ENCODE data around the gene SLX4. TPM values are rescaled to one million over a fixed set of nuclear protein-coding genes. Genes with fewer than 3 reads are reported as not detected.
"Not testable (repeated sequence)": the region's sequence is repeated elsewhere in the genome, so short reads cannot be mapped to it uniquely, and the experiment has no call there.

SLX4 gene
- total RNA-seq, 1 donor from 2014 or later, result 14.1 TPM

GRCh38 chr16:3609895-3610697, 1.3 kb downstream of the SLX4 start:
- H3K27me3 Mint-ChIP-seq (ENCODE audit: unreplicated experiment), result peaks cover 6% of the 10 kb centered on the region
- TF ChIP-seq CTCF (IDR thresholded peaks at IDR 0.05; ENCODE audit: partially characterized antibody, unreplicated experiment), result no peak
- H3K4me1 Mint-ChIP-seq (ENCODE audit: low read depth, unreplicated experiment), result peaks cover 12% of the 10 kb centered on the region
- DNase-seq, result no peak
- H3K9me3 Mint-ChIP-seq (ENCODE audit: unreplicated experiment), result no peaks in the 10 kb centered on the region
- no peaks in the 10 kb centered on the region for H3K36me3 Mint-ChIP-seq (ENCODE audit: unreplicated experiment)
- no peak overlapping the region for H3K27ac Mint-ChIP-seq (ENCODE audit: unreplicated experiment)
- peak overlapping the region; percentile 94 for H3K4me3 Mint-ChIP-seq (ENCODE audit: unreplicated experiment)

- H3K4me3 Mint-ChIP-seq (ENCODE audit: unreplicated experiment); H3K36me3 Mint-ChIP-seq (ENCODE audit: unreplicated experiment); H3K9me3 Mint-ChIP-seq (ENCODE audit: unreplicated experiment); H3K27me3 Mint-ChIP-seq (ENCODE audit: unreplicated experiment); H3K27ac Mint-ChIP-seq (ENCODE audit: unreplicated experiment); DNase-seq: not testable (repeated sequence)
- peaks cover 12% of the 10 kb centered on the region for H3K4me1 Mint-ChIP-seq (ENCODE audit: low read depth, unreplicated experiment)
Measured at GRCh38 chr16:3608976-3609375, 2.4 kb downstream of the SLX4 start.

GRCh38 chr16:3608069-3608468, 3.3 kb downstream of the SLX4 start:
- no peak for TF ChIP-seq CTCF (IDR thresholded peaks at IDR 0.05; ENCODE audit: partially characterized antibody, unreplicated experiment)
- DNase-seq, result no peak
- Mint-ChIP-seq H3K4me1 (ENCODE audit: low read depth, unreplicated experiment) (peaks cover 10% of the 10 kb centered on the region), H3K4me3 (ENCODE audit: unreplicated experiment) (no peak overlapping the region), H3K27ac (ENCODE audit: unreplicated experiment) (no peak overlapping the region), H3K36me3 (ENCODE audit: unreplicated experiment) (peaks cover 5% of the 10 kb centered on the region), H3K9me3 (ENCODE audit: unreplicated experiment) (no peaks in the 10 kb centered on the region), H3K27me3 (ENCODE audit: unreplicated experiment) (peaks cover 5% of the 10 kb centered on the region)

GRCh38 chr16:3607634-3608033, 3.8 kb downstream of the SLX4 start:
- DNase-seq, result no peak
- Mint-ChIP-seq H3K4me1 (ENCODE audit: low read depth, unreplicated experiment) (peaks cover 8% of the 10 kb centered on the region), H3K27me3 (ENCODE audit: unreplicated experiment) (peaks cover 5% of the 10 kb centered on the region), H3K36me3 (ENCODE audit: unreplicated experiment) (peaks cover 5% of the 10 kb centered on the region), H3K27ac (ENCODE audit: unreplicated experiment) (no peak overlapping the region), H3K4me3 (ENCODE audit: unreplicated experiment) (no peak overlapping the region), H3K9me3 (ENCODE audit: unreplicated experiment) (no peaks in the 10 kb centered on the region)
- no peak for TF ChIP-seq CTCF (IDR thresholded peaks at IDR 0.05; ENCODE audit: partially characterized antibody, unreplicated experiment)

DNA sequence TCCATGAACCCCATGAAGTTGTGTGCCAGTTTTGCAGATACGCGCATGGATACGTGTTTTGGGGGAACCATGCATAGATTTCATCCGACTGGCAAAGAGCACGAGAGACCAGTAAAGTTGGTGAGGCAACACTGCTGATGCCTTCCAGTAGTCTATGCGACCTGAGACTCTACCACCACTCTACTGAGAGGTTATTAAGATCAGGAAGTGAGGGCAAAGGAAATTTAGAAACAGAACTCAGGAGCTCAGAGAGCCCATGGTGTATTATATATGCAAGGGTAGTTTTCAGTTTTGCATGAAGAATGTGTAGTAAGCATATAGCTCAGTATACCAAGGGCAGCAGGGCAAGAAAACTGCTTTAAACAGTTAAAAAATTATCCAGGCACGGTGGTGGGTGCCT, 4.2 kb downstream of the SLX4 start:
- Mint-ChIP-seq H3K9me3 (ENCODE audit: unreplicated experiment) (no peaks in the 10 kb centered on the region), H3K27ac (ENCODE audit: unreplicated experiment) (no peak overlapping the region), H3K36me3 (ENCODE audit: unreplicated experiment) (peaks cover 5% of the 10 kb centered on the region), H3K27me3 (ENCODE audit: unreplicated experiment) (peaks cover 5% of the 10 kb centered on the region), H3K4me1 (ENCODE audit: low read depth, unreplicated experiment) (peaks cover 7% of the 10 kb centered on the region), H3K4me3 (ENCODE audit: unreplicated experiment) (no peak overlapping the region)
- no peak for TF ChIP-seq CTCF (IDR thresholded peaks at IDR 0.05; ENCODE audit: partially characterized antibody, unreplicated experiment)
- DNase-seq, result no peak

All from glutamatergic neuron (in vitro differentiated cells).